Sigmoid colon (tissue), 3 donors: ENCODE measurements around the gene HERC4.

Experiments used
- CTCF ChIP-seq, 4 experiments: fragments of 450-650 bp in 3 of 4; fragments of 200-600 bp in 1 of 4; IDR thresholded peaks; one replicate each; pipeline ENCODE4 v1.5.1; 2016 to 2019; ENCODE audit warnings: antibody characterized with exemption in 4 of 4, mild to moderate bottlenecking in 3 of 4, moderate library complexity in 2 of 4
- POLR2A ChIP-seq, 2 donors: fragments of 450-650 bp; IDR thresholded peaks; one replicate each; pipeline ENCODE4 v1.6.1; 2016; ENCODE audit warnings: antibody characterized with exemption in 2 of 2, mild to moderate bottlenecking in 2 of 2, moderate library complexity in 2 of 2

GRCh38 chr10:68032113-68032512 is 43.0 kb downstream of the HERC4 start:
- TF ChIP-seq CTCF (IDR thresholded peaks at IDR 0.05) (no peak), POLR2A (IDR thresholded peaks at IDR 0.05) (no peak)
